GM23248 (cell line): Measurements from ENCODE around the gene TFCP2L1. TPM values are rescaled to one million over a fixed set of nuclear protein-coding genes. Genes with fewer than 3 reads are reported as not detected.
A peak's percentile ranks its signal among the peaks of the same experiment; 100 is the strongest.

ENCODE experiments used
- DNase-seq: peaks from one replicate; pipeline ENCODE4 v3.0.0-alpha.2; 2015
- H2AFZ ChIP-seq: fragments of 200-600 bp; sonication (generic); 2 replicates; pipeline ENCODE4 v1.6.1; 2016; ENCODE audit warnings: antibody characterized with exemption
- H3F3A ChIP-seq: fragments of 200-600 bp; sonication (generic); 2 replicates; pipeline ENCODE4 v1.6.1; 2016; ENCODE audit warnings: mild to moderate bottlenecking, antibody characterized with exemption, mixed run types; ENCODE audit not compliant: insufficient read depth
- H3K27ac ChIP-seq: fragments of 200-600 bp; sonication (generic); 2 replicates; pipeline ENCODE4 v1.5.1; 2016; ENCODE audit warnings: mild to moderate bottlenecking
- H3K27me3 ChIP-seq: fragments of 200-600 bp; sonication (generic); replicated peaks from 2 replicates; pipeline ENCODE4 v1.6.1; 2016; ENCODE audit warnings: mild to moderate bottlenecking; ENCODE audit not compliant: insufficient read depth
- H3K36me3 ChIP-seq: fragments of 200-600 bp; sonication (generic); 2 replicates; pipeline ENCODE4 v1.6.1; 2016; ENCODE audit warnings: low read depth, mild to moderate bottlenecking
- H3K4me1 ChIP-seq: fragments of 200-600 bp; sonication (generic); 2 replicates; pipeline ENCODE4 v1.6.1; 2016; ENCODE audit warnings: mild to moderate bottlenecking; ENCODE audit not compliant: insufficient read depth
- H3K4me2 ChIP-seq: fragments of 200-600 bp; sonication (generic); one replicate; pipeline ENCODE4 v1.6.1; 2016; ENCODE audit warnings: mild to moderate bottlenecking; ENCODE audit not compliant: unreplicated experiment
- H3K4me3 ChIP-seq: fragments of 200-600 bp; sonication (generic); 2 replicates; pipeline ENCODE4 v1.5.1; 2016; ENCODE audit warnings: mild to moderate bottlenecking
- H3K79me2 ChIP-seq: fragments of 200-600 bp; sonication (generic); 2 replicates; pipeline ENCODE4 v1.6.1; 2016; ENCODE audit warnings: mild to moderate bottlenecking; ENCODE audit not compliant: insufficient read depth
- H3K9ac ChIP-seq: fragments of 200-600 bp; sonication (generic); 2 replicates; pipeline ENCODE4 v1.6.1; 2016; ENCODE audit warnings: mild to moderate bottlenecking
- H3K9me2 ChIP-seq: fragments of 200-600 bp; sonication (generic); 2 replicates; pipeline ENCODE4 v1.6.1; 2016; ENCODE audit warnings: mixed run types, mild to moderate bottlenecking, moderate library complexity; ENCODE audit not compliant: insufficient read depth
- H3K9me3 ChIP-seq: fragments of 200-600 bp; sonication (generic); one replicate; pipeline ENCODE4 v1.6.1; 2017; ENCODE audit warnings: low read depth
- H4K20me1 ChIP-seq: fragments of 200-600 bp; sonication (generic); 2 replicates; pipeline ENCODE4 v1.6.0; 2016; ENCODE audit not compliant: insufficient read depth
- EZH2 ChIP-seq: fragments of 200-600 bp; sonication (generic); IDR thresholded peaks from 2 replicates; pipeline ENCODE4 v1.6.1; 2018; ENCODE audit warnings: antibody characterized with exemption, mild to moderate bottlenecking; ENCODE audit not compliant: insufficient read depth, poor library complexity, severe bottlenecking
- EZH2phosphoT487 ChIP-seq: fragments of 200-600 bp; sonication (generic); IDR thresholded peaks from 2 replicates; pipeline ENCODE4 v1.6.1; 2018; ENCODE audit warnings: antibody characterized with exemption, moderate library complexity, mild to moderate bottlenecking, low read depth; ENCODE audit not compliant: insufficient read depth
- WGBS, 2 experiments: methylation state at CpG; one replicate each; pipeline ENCODE4 v1.1.6; 2015 to 2017; ENCODE audit warnings: low lambda C conversion rate in 2 of 2, low coverage in 1 of 2; ENCODE audit errors: missing lambda C conversion rate in 2 of 2; 5-methylcytosine and 5-hydroxymethylcytosine counted together
- in situ Hi-C: fragments of 300-500 bp; cut with MboI; formaldehyde crosslinking; loops from 2 replicates; pipeline ENCODE4 v1.15.0; 2020
- polyA plus RNA-seq: library from polyadenylated mRNA; unstranded; fragments of >200 nt; fragmentation: Nextera tagmentation; extraction: Ambion mirVana; gene quantifications from 2 replicates; pipeline ENCODE4 v1.2.1, GENCODE V29; 2016
- total RNA-seq: library from RNA; depleted of rRNA; stranded (reverse); fragments of >200 nt; shearing (Covaris generic); gene quantifications from 2 replicates; pipeline ENCODE4 v1.2.3, GENCODE V29; 2014

The TFCP2L1 gene
- total and polyA plus RNA-seq, 2 experiments from 2014 or later, result not detected

GRCh38 chr2:121287146-121287798, 2.3 kb upstream of the TFCP2L1 start:
- H3K4me3 ChIP-seq, result no peak overlapping the region
- no peaks in the 10 kb centered on the region for H3F3A ChIP-seq
- H3K9me2 ChIP-seq, result no peaks in the 10 kb centered on the region
- DNase-seq, result no peak
- H3K27me3 ChIP-seq, result peaks cover 49% of the 10 kb centered on the region
- 71 to 76% methylated on average over 7 to 9 of the region's 9 CpGs for WGBS, 2 experiments
- no peaks in the 10 kb centered on the region for H3K4me1 ChIP-seq
- in situ Hi-C loops, result no loop called here
- H3K36me3 ChIP-seq, result no peaks in the 10 kb centered on the region
- H3K79me2 ChIP-seq, result no peaks in the 10 kb centered on the region
- no peak overlapping the region for H3K27ac ChIP-seq
- H2AFZ ChIP-seq, result no peak overlapping the region
- H3K4me2 ChIP-seq, result no peak overlapping the region
- no peak overlapping the region for H3K9ac ChIP-seq
- no peaks in the 10 kb centered on the region for H3K9me3 ChIP-seq
- TF ChIP-seq EZH2 (no peak), EZH2phosphoT487 (no peak)
- H4K20me1 ChIP-seq, result no peaks in the 10 kb centered on the region

DNA sequence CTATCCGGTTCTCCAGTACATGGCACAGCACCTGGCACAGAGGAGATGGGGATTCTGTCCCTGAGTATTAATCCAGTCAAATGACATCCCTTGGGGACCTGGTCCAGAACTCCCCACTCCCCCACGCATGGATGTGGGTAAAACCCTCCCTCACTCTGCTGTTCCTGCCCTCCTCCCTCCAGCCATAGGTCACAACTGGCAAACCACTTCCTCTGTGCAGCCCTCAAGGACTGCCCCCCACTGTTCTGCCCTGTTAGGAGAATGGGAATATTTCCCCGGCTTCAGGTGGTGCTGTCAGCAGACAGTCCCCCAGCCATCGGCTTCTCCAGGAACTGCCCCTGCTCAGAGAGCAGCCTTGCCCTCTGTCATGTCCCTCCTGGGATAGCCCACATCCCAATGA, 1.5 kb upstream of the TFCP2L1 start:
- no peak for DNase-seq
- Histone ChIP-seq H2AFZ (no peak overlapping the region), H3K9me2 (no peaks in the 10 kb centered on the region), H3K79me2 (no peaks in the 10 kb centered on the region), H3K4me3 (no peak overlapping the region), H3K36me3 (no peaks in the 10 kb centered on the region), H3K4me1 (no peaks in the 10 kb centered on the region), H3K9ac (no peak overlapping the region), H3K27me3 (peaks cover 52% of the 10 kb centered on the region), H3K4me2 (no peak overlapping the region), H3F3A (no peaks in the 10 kb centered on the region), H4K20me1 (no peaks in the 10 kb centered on the region), H3K9me3 (no peaks in the 10 kb centered on the region), H3K27ac (no peak overlapping the region)
- 76 to 86% methylated on average over 4 of the region's 4 CpGs for WGBS, 2 experiments
- in situ Hi-C loops, result no loop called here
- no peak for TF ChIP-seq EZH2phosphoT487
- no peak for TF ChIP-seq EZH2

DNA sequence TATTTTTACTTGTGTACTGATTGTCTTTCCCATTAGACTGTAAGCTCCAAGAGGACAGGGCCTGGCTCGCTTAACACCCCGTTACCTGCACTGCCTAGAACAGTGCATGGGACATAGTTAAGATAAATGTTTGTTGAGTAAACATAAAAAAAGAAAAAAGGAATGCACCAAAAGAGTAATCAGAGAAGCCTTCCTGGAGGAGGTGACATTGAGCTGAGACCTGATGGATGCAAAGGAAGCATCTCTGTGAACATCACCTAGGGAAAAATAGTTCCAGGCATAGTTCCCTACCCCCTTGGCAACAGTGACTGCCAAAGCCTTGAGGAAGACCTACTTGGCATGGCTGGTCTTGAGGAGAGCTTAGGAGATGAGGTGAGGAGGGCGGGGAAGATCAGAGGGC, 924 bp upstream of the TFCP2L1 start:
- Histone ChIP-seq H2AFZ (no peak overlapping the region), H3K27me3 (peaks cover 57% of the 10 kb centered on the region), H3K4me1 (no peaks in the 10 kb centered on the region), H3K36me3 (no peaks in the 10 kb centered on the region), H3F3A (no peaks in the 10 kb centered on the region), H3K9me3 (no peaks in the 10 kb centered on the region), H3K9me2 (no peaks in the 10 kb centered on the region), H3K4me2 (no peak overlapping the region), H3K4me3 (no peak overlapping the region), H4K20me1 (no peaks in the 10 kb centered on the region), H3K27ac (no peak overlapping the region), H3K9ac (no peak overlapping the region), H3K79me2 (no peaks in the 10 kb centered on the region)
- in situ Hi-C loops, result no loop called here
- 96 to 98% methylated on average over 3 of the region's 3 CpGs for WGBS, 2 experiments
- no peak for DNase-seq
- TF ChIP-seq EZH2phosphoT487 (no peak), EZH2 (no peak)

DNA sequence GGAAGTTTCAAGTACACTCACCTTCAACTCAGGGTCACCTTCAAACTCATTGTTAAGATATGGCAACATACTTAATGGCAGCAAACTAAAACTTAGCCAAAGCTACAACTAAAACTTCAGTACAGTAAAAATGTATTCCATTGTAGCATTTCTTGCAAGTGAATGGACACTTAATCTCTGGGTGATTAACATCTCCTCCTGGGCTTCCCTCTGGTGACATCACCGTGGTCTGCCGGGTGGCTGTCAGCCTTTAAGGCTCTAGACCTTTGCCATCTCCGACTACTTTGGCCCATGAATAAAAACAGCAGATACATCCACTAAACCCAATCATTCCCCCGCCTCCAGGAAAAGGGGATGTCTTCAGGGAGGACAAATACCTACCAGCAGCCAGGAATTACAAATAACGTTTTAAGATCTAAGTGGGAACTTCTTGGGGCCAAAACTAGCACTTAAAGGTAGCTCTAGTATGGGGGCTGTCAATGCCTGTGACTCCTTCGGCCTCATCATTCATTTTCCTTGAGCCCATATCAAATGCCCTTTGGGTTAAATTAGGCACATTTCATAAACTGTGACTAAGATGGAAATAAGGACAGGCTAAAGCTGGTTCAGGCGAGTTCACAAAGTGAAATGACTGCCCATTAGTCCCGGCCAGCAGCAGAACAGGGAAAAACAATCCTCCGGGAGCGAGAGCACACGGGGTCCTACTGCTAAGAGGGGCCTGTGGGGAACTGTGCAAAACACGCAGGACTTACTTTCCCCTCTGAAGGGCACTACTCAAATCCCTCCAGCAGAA, 1.1 kb downstream of the TFCP2L1 start:
- Histone ChIP-seq H3K9me3 (no peaks in the 10 kb centered on the region), H3K27ac (no peak overlapping the region), H2AFZ (no peak overlapping the region; the same call in 1 of the 2 replicates), H3K36me3 (no peaks in the 10 kb centered on the region), H3K79me2 (no peaks in the 10 kb centered on the region), H3F3A (no peaks in the 10 kb centered on the region), H4K20me1 (no peaks in the 10 kb centered on the region), H3K9ac (no peak overlapping the region), H3K4me3 (no peak overlapping the region), H3K4me1 (no peaks in the 10 kb centered on the region), H3K9me2 (no peaks in the 10 kb centered on the region), H3K4me2 (no peak overlapping the region), H3K27me3 (peaks cover 51% of the 10 kb centered on the region)
- peak; percentile 23 for DNase-seq
- 34 to 36% methylated on average over 12 of the region's 12 CpGs for WGBS, 2 experiments
- TF ChIP-seq EZH2phosphoT487 (peak; percentile 21; the same call in 1 of the 2 replicates), EZH2 (peak; percentile 39)
- in situ Hi-C loops, result no loop called here
